HG02763 (cell line): ENCODE results near the gene SMC6.
A peak's percentile ranks its signal among the peaks of the same experiment; 100 is the strongest.

Source experiments
- ATAC-seq: cut with Tn5 transposase; IDR thresholded peaks from one replicate; pipeline ENCODE4 v1.9.1; 2021; ENCODE audit warnings: mild to moderate bottlenecking, moderate library complexity; ENCODE audit not compliant: unreplicated experiment

SMC6 gene

DNA sequence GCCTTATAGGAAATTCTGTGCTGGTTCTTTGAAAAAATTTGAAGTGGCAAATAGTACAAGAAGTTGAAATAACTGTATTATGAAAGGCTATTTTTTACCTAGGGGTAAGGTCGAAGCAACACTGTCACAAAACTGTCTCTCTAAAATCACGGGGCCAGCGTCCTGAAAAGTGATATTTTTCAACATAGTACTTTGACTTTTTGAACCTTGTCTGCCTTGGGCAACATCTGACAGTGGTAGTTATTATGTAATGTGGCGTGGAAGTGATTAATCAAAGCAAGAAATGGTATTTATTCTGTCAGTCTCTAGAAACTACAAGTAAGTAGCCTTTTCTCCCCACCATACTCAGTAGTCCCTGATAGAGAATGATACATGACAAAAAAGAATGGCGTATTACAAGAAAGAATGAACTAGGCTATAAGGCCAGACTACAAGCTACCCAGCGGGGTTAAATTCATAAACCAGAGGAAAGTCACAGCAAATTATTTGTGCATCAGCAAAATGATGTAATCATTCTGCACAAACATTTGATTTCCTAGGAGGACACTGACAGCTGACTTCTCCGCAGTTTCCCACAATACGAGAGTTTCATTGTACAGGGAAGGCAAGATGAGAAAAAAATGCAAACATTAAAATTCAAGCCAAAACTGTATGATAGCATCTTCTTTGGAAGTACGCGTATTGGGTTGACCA is 10.2 kb upstream of the SMC6 start:
- ATAC-seq = no peak

DNA sequence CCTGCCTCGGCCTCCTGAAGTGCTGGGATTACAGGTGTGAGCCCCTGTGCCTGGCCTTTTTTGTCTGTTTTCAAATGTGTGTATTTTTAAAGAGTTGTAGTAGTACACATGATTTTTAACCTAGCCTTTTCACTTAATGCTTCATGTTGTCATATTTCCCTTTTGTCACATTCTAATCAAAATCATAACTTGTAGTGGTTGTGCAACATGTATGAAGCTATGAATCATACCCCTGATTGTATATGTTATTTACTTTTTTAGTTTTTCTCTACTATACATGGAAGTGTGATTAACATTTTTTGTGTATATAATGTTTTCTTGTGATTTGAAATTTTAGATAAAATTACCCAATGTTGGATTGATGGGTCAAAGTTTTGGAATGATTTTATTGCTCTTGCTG is 8.8 kb upstream of the SMC6 start:
- ATAC-seq = no peak

DNA sequence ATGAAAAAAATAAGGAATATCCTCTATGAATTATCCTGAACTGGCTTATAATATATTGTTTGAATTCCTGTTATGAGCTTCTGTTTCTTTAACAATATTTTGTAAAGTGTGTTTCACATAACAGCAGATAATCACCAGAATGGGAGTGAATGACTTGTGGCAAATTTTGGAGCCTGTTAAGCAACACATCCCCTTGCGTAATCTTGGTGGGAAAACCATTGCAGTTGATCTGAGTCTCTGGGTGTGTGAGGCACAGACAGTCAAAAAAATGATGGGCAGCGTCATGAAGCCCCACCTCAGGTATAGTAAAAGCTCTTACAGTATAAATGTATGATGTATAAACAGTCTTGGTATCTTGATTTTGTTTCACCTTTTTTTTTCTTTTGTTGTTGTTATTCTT is 6.2 kb upstream of the SMC6 start:
- ATAC-seq = no peak

DNA sequence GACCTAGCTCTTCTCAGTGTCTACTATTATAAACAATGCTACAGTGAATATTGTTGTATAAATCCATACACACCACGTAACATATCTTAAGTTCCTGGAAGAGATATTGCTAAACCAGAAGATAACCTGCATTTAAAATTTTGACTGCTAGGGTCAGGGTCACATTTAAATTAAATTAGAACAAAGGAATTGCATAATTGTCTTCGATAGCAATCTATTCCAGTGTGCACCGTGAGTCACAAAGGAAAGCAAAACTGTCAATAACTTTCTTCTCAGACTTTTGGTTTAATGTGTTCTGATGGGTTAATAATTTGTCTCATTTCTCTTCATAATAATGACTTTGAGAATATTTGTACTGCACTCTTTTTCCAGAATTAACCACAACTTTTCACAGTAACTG is 4.5 kb upstream of the SMC6 start:
- no peak for ATAC-seq

DNA sequence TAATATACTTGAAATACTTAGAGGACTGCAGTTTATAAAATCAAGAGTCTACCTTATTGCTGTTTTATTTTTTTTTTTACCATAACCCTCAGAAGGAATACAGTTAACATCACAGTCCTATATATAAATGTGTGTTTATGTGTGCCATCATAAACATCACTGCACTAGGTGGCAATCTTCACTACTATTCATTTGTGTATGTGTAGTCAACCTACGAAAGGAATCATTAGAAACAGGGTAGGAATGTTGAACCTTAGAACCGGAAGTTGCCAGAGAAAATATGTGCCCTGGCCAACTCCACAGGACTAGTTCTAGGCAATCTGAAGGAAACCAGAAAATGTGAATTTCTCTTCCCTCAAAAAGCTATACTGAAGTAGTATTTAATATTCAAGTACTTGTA is 3.7 kb upstream of the SMC6 start:
- no peak for ATAC-seq

DNA sequence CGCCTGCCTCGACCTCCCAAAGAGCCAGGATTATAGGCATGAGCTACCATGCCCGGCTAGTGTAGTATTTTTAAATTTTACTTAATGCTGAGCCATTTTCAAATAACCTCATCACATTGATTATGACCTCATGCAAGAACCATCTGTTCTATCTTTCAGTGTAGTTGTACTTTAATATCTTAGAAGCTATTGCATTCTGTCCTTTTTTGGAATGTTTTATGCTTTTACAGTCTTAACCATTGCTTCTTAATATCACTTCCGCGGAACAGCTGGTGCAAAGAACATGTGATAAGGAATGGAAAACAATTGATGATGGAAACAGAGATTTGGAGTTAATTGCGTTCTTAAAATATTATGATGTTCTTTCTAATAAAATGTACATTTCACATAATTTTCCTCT is 3.1 kb upstream of the SMC6 start:
- no peak for ATAC-seq

DNA sequence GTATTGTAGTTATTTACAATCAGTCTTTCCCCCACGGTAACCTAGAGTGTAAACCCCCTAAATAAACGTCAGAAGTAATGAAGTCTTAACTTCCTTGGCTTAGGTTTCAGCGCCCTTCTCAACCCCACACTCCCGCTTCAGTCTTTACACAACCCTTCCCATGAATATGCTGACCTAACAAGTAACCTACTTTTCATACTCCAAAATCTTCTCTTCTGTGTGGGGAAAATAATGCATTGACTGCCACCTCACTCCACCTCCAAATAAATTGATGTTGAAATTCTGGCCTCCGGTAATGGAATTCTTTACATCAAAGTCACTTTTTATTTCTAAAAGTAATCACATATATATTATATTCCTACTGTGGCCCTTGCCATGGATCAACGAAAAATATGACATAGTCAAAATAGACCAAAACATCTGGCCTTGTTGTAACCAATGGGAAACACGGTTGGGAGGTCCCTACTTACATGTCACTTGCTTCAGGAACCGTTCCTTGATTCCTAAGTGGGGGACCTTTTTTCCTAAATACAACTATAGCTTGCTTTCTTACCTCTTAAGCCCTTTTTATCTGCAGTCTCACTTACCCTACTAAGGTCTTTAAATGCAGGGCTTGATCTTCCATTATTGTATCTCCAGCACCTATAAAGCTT is 1.3 kb upstream of the SMC6 start:
- no peak for ATAC-seq

DNA sequence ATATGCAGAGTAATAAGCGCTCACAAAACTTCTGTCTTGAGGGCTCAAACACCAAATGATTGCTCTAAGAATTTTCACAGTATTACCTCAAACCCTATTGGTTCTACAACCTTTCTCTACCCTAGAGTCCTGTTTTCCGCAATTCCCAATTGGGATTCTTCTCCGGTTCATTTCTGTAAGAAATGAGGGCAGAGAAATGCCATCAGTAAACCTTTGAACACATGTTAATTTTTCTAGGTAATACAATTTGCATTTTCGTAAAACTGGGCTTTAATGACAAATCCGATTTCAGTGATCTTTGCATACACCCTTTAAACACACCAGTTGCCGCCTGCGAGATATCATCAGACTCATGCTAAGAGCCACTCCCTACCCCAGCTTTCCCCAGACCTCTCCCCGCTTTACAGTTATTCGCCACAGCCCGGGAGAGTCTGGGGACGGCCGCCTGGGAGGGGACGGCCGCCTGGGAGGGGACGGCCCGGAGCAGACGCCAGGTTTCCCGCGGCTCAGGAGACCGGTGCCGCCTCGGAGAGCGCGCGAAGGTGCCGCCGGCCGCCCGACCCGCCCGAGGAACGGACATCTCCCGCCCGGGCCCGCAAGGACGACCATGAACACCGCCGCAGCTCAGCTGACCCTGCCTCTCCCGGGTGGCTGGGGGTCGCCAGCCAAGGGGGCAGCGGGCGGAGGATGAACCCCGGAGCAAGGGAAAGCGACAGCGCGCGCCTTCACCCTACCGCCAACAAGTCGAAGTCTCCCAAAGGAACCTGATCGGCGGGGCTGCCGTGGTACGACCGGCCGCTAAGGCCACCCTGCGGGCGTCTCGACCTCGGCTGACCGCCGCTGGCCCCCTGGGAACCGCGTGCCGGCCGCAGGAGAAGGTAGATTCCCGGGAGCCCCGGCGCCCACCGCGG is 463 bp downstream of the SMC6 start:
- ATAC-seq = peak; percentile 28

DNA sequence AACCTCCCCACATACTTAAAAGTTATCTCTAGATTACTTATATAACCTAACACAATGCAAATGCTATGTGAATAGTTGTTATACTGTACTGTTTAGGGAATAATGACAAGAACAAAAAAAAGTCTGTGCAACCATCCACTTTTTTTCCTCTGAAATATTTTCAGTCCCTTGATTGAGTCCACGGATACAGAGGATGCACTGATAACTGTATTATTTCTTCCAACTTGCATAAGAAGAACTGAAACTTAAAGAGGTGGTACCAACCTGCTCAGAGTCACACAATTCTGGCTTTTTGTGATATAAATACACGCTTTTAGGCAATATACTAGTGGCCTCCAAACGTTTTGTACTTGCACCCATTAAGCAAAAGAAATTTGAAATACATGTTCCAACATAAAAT is 1.4 kb downstream of the SMC6 start:
- ATAC-seq = no peak

DNA sequence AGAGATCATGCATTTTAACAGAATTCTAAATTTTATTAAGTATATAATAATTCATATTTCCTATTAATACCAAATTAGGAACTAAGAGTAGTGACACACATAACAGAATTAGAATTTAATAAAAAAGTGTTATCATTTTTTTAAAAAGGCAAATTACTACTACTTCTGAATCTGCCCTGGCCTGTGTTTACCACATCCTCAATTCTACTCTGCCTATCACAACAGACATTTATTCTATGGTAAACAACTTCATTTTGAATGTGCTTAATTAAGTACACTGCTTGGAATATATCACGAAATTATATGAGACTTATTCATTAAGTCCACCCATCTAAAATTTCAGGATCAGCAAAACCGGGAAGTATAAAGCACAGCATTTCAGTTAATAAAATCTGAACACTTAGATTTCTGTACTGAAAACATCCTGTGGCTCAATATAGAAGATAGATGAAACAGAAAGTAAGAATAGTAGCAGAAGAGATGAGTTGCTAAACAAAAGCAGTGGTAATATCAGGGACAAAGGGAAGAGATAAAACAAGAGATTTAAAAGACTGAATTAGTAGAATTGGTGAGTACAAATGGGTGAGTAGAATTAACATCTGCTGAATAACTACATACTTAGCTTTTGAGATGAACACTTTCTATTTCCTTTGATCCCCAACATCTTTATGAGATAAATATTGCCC is 3.7 kb downstream of the SMC6 start:
- ATAC-seq = peak; percentile 12

DNA sequence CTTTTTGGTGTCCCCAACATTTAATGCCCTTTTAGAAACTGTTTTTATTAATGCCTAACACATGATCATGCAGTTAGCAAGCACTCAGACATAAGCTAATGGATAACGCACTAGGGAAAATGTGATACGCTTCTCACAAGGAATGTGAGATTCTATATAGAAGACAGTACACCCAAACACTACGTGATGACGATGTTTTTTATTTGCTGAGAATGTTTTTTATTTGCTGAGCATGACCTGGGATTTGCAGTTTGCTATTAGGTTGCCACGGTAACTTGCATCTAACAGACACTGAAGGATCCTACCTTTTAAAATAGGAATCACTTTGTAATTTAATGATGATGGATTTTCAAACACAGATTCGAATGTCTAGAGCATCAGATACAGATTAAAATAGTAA is 4.9 kb downstream of the SMC6 start:
- ATAC-seq = no peak

DNA sequence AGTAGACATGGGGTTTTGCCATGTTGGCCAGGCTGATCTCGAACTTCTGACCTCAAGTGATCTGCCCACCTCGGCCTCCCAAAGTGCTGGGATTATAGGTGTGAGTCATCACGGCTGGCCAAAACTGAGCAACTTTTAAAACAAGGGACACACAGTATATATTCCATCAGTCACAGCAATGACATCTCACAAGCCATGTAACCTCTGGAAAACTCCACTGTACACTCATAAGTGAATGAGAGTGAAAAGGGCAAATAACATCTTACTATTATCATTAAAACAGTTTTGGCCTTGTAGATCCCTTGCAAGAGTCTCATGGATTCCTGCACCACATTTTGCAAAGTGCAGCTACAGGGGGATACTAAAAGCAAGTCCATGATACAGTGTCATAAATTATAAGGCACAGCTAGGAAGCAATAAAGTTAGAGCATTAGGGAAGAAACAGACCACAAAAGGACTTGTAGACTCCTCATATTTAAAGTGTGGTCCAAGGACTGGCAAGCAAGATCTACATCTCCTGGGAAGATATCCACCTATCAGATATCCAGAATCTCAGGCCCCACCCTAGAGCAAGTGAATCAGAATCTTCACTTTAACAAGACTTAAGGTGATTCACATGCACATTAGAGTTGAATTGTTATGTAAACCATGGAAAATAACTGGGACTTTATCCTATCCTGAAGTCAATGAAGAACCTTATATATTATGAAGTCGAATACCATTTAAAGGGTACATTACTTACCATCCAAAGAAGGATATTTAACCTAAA is 5.7 kb downstream of the SMC6 start:
- ATAC-seq = no peak

DNA sequence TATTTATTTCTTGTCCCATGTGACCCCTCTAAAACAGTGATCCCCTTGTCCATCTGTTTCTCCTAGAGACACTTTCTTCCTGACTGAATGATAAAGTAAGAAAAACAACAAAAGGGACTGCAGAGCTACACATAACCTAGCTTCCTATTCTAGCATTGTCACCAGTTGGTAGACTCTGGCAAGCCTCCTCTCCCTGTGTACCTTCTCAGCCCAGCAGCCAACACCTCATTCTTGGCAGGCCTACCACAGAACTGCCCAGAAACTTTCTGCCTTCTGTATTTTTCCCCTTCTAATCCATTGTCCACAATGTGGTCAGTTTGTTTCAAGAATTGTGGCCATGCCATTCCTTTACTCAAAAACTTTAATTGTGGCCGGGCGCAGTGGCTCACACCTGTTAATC is 13.4 kb downstream of the SMC6 start:
- ATAC-seq = no peak

DNA sequence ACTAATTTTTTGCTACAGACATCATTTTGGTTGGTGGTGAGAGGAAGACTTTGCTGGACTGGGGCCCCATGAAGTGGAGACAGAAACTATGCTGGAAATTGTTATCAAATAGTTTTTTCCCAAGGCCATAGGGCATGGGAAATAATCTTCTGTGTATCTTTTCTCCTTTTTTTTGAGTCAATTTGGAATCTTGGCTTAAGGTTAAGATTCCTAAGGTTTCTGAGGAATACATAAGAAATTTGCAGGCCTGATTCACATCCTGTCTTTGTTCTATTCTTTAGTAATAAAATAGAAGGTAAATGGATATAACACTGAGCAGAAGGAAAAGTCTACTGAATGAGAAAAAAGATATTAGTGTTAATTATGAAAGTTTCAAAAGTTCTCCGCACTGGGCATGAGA is 16.6 kb downstream of the SMC6 start:
- ATAC-seq = no peak

DNA sequence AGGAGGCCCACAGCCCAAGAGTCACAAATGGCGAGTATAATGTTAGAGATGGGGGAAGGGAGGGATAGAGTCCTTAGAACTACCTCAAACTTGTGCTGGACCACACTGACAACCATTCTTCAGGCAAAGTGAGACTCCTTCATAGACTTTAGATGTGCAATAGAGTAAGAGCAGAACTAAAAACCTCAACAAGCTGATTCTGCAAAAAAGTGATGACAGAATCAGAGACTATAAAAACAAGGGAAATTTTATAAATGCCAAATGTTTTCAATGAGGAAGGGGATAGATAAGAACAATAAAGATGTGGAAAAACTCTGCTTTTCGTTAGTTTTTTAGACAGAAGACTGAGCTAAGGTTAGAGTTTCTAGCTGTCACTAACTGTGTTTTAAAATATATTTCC is 17.7 kb downstream of the SMC6 start:
- ATAC-seq = no peak

DNA sequence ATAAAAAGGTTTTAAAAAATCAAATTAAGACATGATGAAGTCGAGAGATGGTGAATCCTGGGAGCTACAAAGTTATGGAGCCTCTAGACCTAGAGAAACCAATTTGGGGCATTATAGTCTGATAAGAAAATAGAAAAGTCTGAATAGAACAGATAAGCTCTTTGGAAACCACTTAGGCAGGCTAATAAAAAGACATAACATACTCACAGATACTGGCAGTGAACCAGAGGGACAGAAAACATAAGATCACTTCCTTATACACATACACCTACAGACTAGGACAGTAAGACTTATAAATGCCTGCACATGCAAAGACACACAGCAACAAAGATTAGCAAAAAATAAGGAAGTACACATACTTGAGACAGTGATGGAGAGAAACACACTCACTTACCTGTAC is 20.0 kb downstream of the SMC6 start:
- no peak for ATAC-seq

DNA sequence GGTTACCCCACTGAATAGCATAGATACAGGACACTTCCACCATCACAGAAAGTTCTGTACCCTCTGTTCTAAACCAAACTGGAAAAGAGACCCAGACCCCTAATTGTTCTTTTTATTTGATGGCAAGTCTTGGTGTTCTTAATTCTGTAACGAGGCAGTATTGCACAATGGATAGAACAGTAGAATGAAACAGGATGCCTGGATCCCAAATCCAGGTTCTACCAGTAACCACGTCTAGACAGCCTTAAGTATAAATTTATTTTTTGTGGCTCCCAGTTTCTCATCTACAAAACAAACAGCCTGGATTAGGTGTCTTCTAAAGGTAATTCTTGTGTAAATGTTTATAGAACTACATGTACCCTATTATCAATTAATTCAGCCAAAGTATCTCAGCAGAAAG is 23.7 kb downstream of the SMC6 start:
- no peak for ATAC-seq

DNA sequence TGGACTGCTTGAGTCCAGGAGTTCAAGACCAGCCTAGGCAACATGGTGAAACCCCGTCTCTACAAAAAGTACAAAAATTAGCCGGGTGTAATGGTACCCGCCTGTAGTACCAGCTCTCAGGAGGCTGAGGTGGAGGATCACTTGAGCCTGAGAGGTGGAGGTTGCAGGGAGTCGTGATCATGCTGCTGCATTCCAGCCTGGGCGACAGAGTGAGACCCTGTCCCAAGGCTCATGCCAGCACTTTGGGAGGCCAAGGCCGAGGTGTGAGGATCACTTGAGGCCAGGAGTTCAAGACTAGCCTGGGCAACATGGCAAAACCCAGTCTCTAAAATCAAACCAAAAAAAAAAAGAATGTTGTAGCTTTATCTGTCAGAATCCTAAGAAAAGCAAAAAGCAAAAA is 25.4 kb downstream of the SMC6 start:
- ATAC-seq = no peak

DNA sequence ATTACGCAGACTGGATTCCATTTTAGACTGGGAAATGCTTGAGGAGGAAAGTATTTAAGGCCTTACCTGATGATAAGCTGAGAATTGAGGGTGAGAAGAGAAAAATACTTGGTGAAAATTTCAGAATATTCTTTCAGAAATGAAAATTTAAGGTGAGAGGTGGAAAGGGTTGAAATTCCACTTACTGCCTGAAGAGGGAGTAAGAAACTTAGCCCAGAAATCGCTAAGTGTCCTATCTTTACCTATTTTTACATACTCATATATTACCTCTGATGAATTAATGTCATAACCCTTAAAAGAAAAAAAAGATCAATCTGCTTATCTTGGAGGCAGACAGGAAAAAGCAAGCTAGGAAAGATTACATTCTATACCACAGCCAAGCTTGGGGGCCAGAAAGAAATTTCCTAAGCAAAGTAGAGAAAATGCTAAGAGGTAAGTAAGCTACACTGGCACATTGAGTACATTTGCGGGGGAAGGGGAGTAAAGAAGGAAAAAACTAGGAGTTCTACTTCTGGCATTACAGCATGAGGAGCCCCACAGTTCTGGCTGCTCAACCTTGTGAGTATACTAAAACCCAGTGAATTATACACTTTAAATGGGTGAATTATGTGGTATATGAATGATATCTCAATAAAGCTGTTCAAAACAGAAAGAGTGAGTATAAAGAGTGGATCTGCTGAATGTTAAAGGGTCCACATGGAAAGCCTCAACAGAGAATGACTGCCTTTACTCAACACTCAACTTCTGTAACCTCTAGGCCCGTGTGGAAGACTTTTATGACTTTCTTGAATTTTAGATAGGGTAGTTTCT is 33.8 kb downstream of the SMC6 start:
- no peak for ATAC-seq

DNA sequence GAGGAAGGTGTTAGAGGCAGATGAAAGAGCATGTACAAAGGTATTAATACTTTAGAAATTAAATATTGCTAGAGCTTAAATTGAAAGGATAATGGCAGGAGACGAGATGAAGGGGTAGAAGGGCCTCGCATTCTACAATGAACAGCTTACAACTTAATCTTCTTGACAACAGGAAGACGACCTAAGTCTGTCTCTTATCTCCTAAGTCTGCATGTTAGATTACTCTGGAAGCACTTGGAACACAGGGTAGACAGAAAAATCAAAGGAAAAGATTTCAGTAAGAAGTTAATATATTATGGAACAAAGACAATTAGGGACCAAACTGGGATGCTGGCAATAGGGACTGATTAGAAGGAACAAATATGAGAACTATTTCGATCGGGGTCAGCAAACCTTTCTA is 34.9 kb downstream of the SMC6 start:
- no peak for ATAC-seq
